Dermis microvascular lymphatic vessel endothelial cell (primary cell): ENCODE results near the gene HOXA1. TPM values are rescaled to one million over a fixed set of nuclear protein-coding genes. Genes with fewer than 3 reads are reported as not detected.
A peak's percentile ranks its signal among the peaks of the same experiment; 100 is the strongest.

ENCODE experiments used
- DNase-seq, 2 donors: peaks; one replicate each; pipeline versions ENCODE4 v3.0.0 to v3.0.0-alpha.2; 2010; ENCODE audit warnings: low read depth in 2 of 2
- total RNA-seq: library from RNA; depleted of rRNA; stranded (reverse); fragments of >200 nt; gene quantifications from 2 replicates; pipeline ENCODE4 v1.2.1, GENCODE V29; 2014

HOXA1 gene
- total RNA-seq, 1 donor from 2014 or later, result 0.51 TPM

GRCh38 chr7:27132214-27132613 lies 36.4 kb upstream of the HOXA1 start:
- DNase-seq, result no peak

- DNase-seq, result no peak
Measured at GRCh38 chr7:27131390-27131819, 35.6 kb upstream of the HOXA1 start.

GRCh38 chr7:27130540-27131389 lies 35.0 kb upstream of the HOXA1 start, which contains the start of gene HOXA4:
TSS of gene HOXA4 (minus strand) at chr7:27130757. CDS start at chr7:27130733, 24 bp downstream.
- DNase-seq, result peak; percentile 71 to 94

GRCh38 chr7:27129729-27130539 lies 34.1 kb upstream of the HOXA1 start:
- peak in 1 of 2 donors; percentile 71 for DNase-seq

- DNase-seq, result no peak
Measured at GRCh38 chr7:27128776-27129728, 33.3 kb upstream of the HOXA1 start.

- DNase-seq, result no peak
Measured at GRCh38 chr7:27128034-27128433, 32.2 kb upstream of the HOXA1 start.

- DNase-seq, result no peak
Measured at GRCh38 chr7:27126596-27127327, 31.0 kb upstream of the HOXA1 start.

- no peak for DNase-seq
Measured at GRCh38 chr7:27125986-27126394, 30.2 kb upstream of the HOXA1 start.

- no peak for DNase-seq
Measured at GRCh38 chr7:27124902-27125689, 29.3 kb upstream of the HOXA1 start.

- no peak for DNase-seq
Measured at GRCh38 chr7:27124096-27124901, 28.5 kb upstream of the HOXA1 start.

GRCh38 chr7:27123477-27124053 lies 27.8 kb upstream of the HOXA1 start:
- DNase-seq, result no peak

- no peak for DNase-seq
Measured at GRCh38 chr7:27123007-27123476, 27.2 kb upstream of the HOXA1 start.

GRCh38 chr7:27122077-27122910 lies 26.5 kb upstream of the HOXA1 start:
- no peak for DNase-seq

- DNase-seq, result no peak
Measured at GRCh38 chr7:27121684-27122076, 25.9 kb upstream of the HOXA1 start.

- no peak for DNase-seq
Measured at GRCh38 chr7:27119412-27119911, 23.7 kb upstream of the HOXA1 start.

- DNase-seq, result no peak
Measured at GRCh38 chr7:27118580-27118979, 22.8 kb upstream of the HOXA1 start.

- peak; percentile 71 to 80 for DNase-seq
Measured at GRCh38 chr7:27117887-27118491, 22.2 kb upstream of the HOXA1 start.
